Measurements from ENCODE around the gene CHTOP. TPM values are rescaled to one million over a fixed set of nuclear protein-coding genes. Genes with fewer than 3 reads are reported as not detected.

Gene CHTOP
- polyA plus RNA-seq, 1 of the 3 experiments (the other 2 are of a cell fraction) = 84.9 TPM

DNA sequence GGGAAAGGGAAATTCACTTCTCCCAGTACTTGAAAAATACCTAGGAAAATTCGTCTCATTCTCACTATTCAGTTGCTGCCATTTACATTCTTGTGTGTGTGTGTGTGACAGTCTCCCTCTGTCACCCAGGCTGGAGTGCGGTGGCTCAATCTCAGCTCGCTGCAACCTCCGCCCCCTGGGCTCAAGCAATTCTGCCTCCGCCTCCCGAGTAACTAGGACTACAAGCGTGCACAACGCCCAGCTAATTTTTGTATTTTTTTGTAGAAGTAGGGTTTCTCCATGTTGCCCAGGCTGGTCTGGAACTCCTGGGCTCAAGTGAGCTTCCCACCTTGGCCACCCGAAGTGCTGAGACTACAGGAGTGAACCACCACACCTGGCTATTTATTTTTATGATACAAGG is 25.8 kb downstream of the CHTOP start:
- H3K27me3 ChIP-seq (ENCODE audit: insufficient read depth) = no peaks in the 10 kb centered on the region
- no peak overlapping the region for H3K27ac ChIP-seq (ENCODE audit: low read depth in 2 of 2, low read length in 1 of 2)
- H3K9ac ChIP-seq = peak overlapping the region; percentile 80
- 80% methylated on average over 9 of the region's 9 CpGs for WGBS (ENCODE audit: low lambda C conversion rate)
- H3K79me2 ChIP-seq (ENCODE audit: insufficient read depth) = peaks cover 23% of the 10 kb centered on the region
- no peaks in the 10 kb centered on the region for H3K9me3 ChIP-seq
- H2AFZ ChIP-seq (ENCODE audit: low read depth) = no peak overlapping the region
- peaks cover 36 to 40% of the 10 kb centered on the region in 2 experiments for H3K36me3 ChIP-seq (replicated peaks in 1 of 2; ENCODE audit: control insufficient read depth in 1 of 2, insufficient read depth in 2 of 2, low read length in 1 of 2)
- H3F3A ChIP-seq (replicated peaks; ENCODE audit: insufficient read depth) = peaks cover 41% of the 10 kb centered on the region
- ChIA-PET CTCF (interaction anchor here (0.6 to 1.4 kb wide), 4 partner anchors 10 to 18 kb away, joined by 3 read pairs; no protein-coding TSS in a partner anchor), POLR2A (interaction anchor here (1.0 to 1.9 kb wide), 2 partner anchors 26 to 331 kb away, joined by 4 to 8 read pairs; partner anchors contain the start of genes CHTOP and RPS27)
- no peaks in the 10 kb centered on the region for H3K9me2 ChIP-seq
- peaks cover 0 to 5% of the 10 kb centered on the region in 2 experiments; a peak in 1 of 4 replicates for H3K4me1 ChIP-seq (ENCODE audit: control insufficient read depth in 1 of 2, insufficient read depth in 2 of 2, low read depth in 1 of 2, low read length in 1 of 2)
- no peaks in the 10 kb centered on the region for H4K20me1 ChIP-seq (ENCODE audit: insufficient read depth)
- H3K4me2 ChIP-seq = peak overlapping the region; percentile 94
- no peak for DNase-seq
- peak overlapping the region; percentile 60 to 92 for H3K4me3 ChIP-seq (ENCODE audit: low read depth in 2 of 2, low read length in 1 of 2)
- TF ChIP-seq MXI1 (IDR thresholded peaks at IDR 0.05; ENCODE audit: low read depth, low read length) = no peak
- no peak for TF ChIP-seq SIN3A (IDR thresholded peaks at IDR 0.05; ENCODE audit: borderline replicate concordance, low read depth, low read length)
- TF ChIP-seq SMC3 (IDR thresholded peaks at IDR 0.05; ENCODE audit: low read depth, low read length) = no peak
- TF ChIP-seq NRF1 (IDR thresholded peaks at IDR 0.05; ENCODE audit: low read depth, low read length) = no peak
- TF ChIP-seq CHD2 (IDR thresholded peaks at IDR 0.05; ENCODE audit: low read length, partially characterized antibody) = no peak
- no peak for TF ChIP-seq ZBTB33 (IDR thresholded peaks at IDR 0.05; ENCODE audit: borderline replicate concordance, low read depth)
- TF ChIP-seq NFIC (IDR thresholded peaks at IDR 0.05; ENCODE audit: borderline replicate concordance) = no peak
- TF ChIP-seq FOXJ3 (CRISPR knock-in tag; IDR thresholded peaks at IDR 0.05) = no peak
- no peak for TF ChIP-seq GABPA (IDR thresholded peaks at IDR 0.05; ENCODE audit: low read depth)
- TF ChIP-seq RAD21 (IDR thresholded peaks at IDR 0.05; ENCODE audit: low read length) = no peak
- no peak for TF ChIP-seq MAX (IDR thresholded peaks at IDR 0.05; ENCODE audit: low read depth)
- no peak for TF ChIP-seq RFX5 (IDR thresholded peaks at IDR 0.05; ENCODE audit: low read length)

DNA sequence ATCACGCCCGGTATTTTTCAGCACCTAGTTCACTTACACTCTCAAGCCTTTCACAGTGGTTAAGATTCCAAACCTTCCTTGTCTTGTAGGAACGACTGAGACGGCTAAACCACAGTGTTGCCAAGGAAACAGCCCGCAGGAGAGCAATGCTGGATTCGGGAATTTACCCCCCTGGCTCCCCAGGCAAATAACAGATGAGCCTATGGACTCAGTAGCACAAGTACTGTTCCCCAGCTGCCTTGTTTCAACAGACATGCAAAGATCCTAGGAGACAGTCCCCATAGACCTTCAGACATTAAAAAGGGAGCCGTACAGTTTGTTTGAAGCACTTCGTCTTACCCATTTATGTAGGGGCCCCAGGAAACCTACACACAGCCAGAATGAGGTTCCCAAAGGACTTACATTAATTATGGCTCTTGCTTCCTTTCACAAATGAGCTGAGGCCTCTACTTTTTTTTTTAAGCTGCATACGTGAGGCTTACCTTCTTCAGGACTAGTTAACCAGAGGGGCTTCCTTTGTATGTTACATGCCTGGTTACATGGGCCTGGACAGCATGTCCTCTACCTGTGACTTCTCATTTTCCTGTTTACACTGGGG is 27.3 kb downstream of the CHTOP start:
- Histone ChIP-seq H3K79me2 (ENCODE audit: insufficient read depth) (peaks cover 24% of the 10 kb centered on the region), H3K4me3 (ENCODE audit: low read depth in 2 of 2, low read length in 1 of 2) (no peak overlapping the region)
- DNase-seq = no peak

More for the DNA sequence above, 27.3 kb downstream of the CHTOP start:
- H3K9me2 ChIP-seq = no peaks in the 10 kb centered on the region
- 87% methylated on average over 9 of the region's 9 CpGs for WGBS (ENCODE audit: low lambda C conversion rate)
- no peaks in the 10 kb centered on the region for H3K27me3 ChIP-seq (ENCODE audit: insufficient read depth)
- H3K4me2 ChIP-seq = no peak overlapping the region
- ChIA-PET POLR2A (no interaction called here), CTCF (interaction anchor here (1.2 to 1.9 kb wide), 2 partner anchors 10 to 17 kb away, joined by 5 to 6 read pairs; partner anchors contain the start of genes ILF2 and NPR1)
- TF ChIP-seq MXI1 (IDR thresholded peaks at IDR 0.05; ENCODE audit: low read depth, low read length) (no peak), SMC3 (IDR thresholded peaks at IDR 0.05; ENCODE audit: low read depth, low read length) (no peak), RCOR1 (IDR thresholded peaks at IDR 0.05; ENCODE audit: low read length) (no peak), NRF1 (IDR thresholded peaks at IDR 0.05; ENCODE audit: low read depth, low read length) (no peak), MEF2A (IDR thresholded peaks at IDR 0.05; ENCODE audit: borderline replicate concordance, low read depth) (no peak)
- TF ChIP-seq, protein P1, sequence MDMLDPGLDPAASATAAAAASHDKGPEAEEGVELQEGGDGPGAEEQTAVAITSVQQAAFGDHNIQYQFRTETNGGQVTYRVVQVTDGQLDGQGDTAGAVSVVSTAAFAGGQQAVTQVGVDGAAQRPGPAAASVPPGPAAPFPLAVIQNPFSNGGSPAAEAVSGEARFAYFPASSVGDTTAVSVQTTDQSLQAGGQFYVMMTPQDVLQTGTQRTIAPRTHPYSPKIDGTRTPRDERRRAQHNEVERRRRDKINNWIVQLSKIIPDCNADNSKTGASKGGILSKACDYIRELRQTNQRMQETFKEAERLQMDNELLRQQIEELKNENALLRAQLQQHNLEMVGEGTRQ (IDR thresholded peaks at IDR 0.05; ENCODE audit: borderline replicate concordance, low read depth, low read length) = no peak
- H3K27ac ChIP-seq (ENCODE audit: low read depth in 2 of 2, low read length in 1 of 2) = no peak overlapping the region
- peaks cover 56% of the 10 kb centered on the region for H3F3A ChIP-seq (replicated peaks; ENCODE audit: insufficient read depth)
- H4K20me1 ChIP-seq (ENCODE audit: insufficient read depth) = no peaks in the 10 kb centered on the region
- no peaks in the 10 kb centered on the region for H3K9me3 ChIP-seq
- H3K9ac ChIP-seq = no peak overlapping the region
- H3K36me3 ChIP-seq (replicated peaks in 1 of 2; ENCODE audit: control insufficient read depth in 1 of 2, insufficient read depth in 2 of 2, low read length in 1 of 2) = peaks cover 49 to 56% of the 10 kb centered on the region in 2 experiments
- H2AFZ ChIP-seq (ENCODE audit: low read depth) = no peak overlapping the region
- H3K4me1 ChIP-seq (ENCODE audit: control insufficient read depth in 1 of 2, insufficient read depth in 2 of 2, low read depth in 1 of 2, low read length in 1 of 2) = peaks cover 0 to 5% of the 10 kb centered on the region in 2 experiments; a peak in 1 of 4 replicates
